ENCODE results near the gene FADS6.
"Not testable (repeated sequence)": the region's sequence is repeated elsewhere in the genome, so short reads cannot be mapped to it uniquely, and the experiment has no call there.

- TF ChIP-seq, protein P1, sequence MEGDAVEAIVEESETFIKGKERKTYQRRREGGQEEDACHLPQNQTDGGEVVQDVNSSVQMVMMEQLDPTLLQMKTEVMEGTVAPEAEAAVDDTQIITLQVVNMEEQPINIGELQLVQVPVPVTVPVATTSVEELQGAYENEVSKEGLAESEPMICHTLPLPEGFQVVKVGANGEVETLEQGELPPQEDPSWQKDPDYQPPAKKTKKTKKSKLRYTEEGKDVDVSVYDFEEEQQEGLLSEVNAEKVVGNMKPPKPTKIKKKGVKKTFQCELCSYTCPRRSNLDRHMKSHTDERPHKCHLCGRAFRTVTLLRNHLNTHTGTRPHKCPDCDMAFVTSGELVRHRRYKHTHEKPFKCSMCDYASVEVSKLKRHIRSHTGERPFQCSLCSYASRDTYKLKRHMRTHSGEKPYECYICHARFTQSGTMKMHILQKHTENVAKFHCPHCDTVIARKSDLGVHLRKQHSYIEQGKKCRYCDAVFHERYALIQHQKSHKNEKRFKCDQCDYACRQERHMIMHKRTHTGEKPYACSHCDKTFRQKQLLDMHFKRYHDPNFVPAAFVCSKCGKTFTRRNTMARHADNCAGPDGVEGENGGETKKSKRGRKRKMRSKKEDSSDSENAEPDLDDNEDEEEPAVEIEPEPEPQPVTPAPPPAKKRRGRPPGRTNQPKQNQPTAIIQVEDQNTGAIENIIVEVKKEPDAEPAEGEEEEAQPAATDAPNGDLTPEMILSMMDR (IDR thresholded peaks at IDR 0.05), result not testable (repeated sequence)
- not testable (repeated sequence) for TF ChIP-seq POLR2A, EP300 (IDR thresholded peaks at IDR 0.05)
These were observed 15.7 kb upstream of the FADS6 start for GRCh38 chr17:74909097-74909496.

Measured in ovary (tissue), 3 donors.